HepG2 (cell line): ENCODE data around the gene TNFRSF1B. TPM values are rescaled to one million over a fixed set of nuclear protein-coding genes. Genes with fewer than 3 reads are reported as not detected.

ENCODE experiments used
- AGO2 ChIP-seq: fragments of 200-400 bp; formaldehyde crosslinking; optimal IDR thresholded peaks from 2 replicates; pipeline ENCODE3; 2017; ENCODE audit warnings: mild to moderate bottlenecking, low read depth, low read length, moderate library complexity
- CAMTA2 ChIP-seq: sonication (generic); formaldehyde crosslinking; IDR thresholded peaks from 2 replicates; pipeline ENCODE4 v1.4.0; 2020; ENCODE audit warnings: mild to moderate bottlenecking, missing genetic modification reagents, borderline replicate concordance
- DZIP1 ChIP-seq: sonication (generic); formaldehyde crosslinking; IDR thresholded peaks from 2 replicates; pipeline ENCODE4 v1.5.0; 2020; ENCODE audit warnings: mild to moderate bottlenecking, missing genetic modification reagents
- HDAC1 ChIP-seq: sonication (generic); formaldehyde crosslinking; IDR thresholded peaks from 2 replicates; pipeline ENCODE4 v1.5.1; 2020; ENCODE audit warnings: mild to moderate bottlenecking, missing genetic modification reagents
- ISL2 ChIP-seq: sonication (generic); formaldehyde crosslinking; IDR thresholded peaks from 2 replicates; pipeline ENCODE4 v1.5.0; 2020; ENCODE audit warnings: missing genetic modification reagents
- KDM4B ChIP-seq: sonication (generic); formaldehyde crosslinking; IDR thresholded peaks from 2 replicates; pipeline ENCODE4 v1.4.0; 2020; ENCODE audit warnings: missing genetic modification reagents
- MIXL1 ChIP-seq: IDR thresholded peaks from 2 replicates; pipeline ENCODE4 v1.6.1; 2016
- MLX ChIP-seq: IDR thresholded peaks from 2 replicates; pipeline ENCODE4 v1.6.1; 2016
- NR2F6 ChIP-seq, 2 experiments: IDR thresholded peaks; 2 replicates each; pipeline ENCODE4 v1.6.1; 2016; ENCODE audit warnings: antibody characterized with exemption in 1 of 2, mild to moderate bottlenecking in 1 of 2
- PAWR ChIP-seq: sonication (generic); formaldehyde crosslinking; IDR thresholded peaks from 2 replicates; pipeline ENCODE4 v1.4.0; 2020; ENCODE audit warnings: missing genetic modification reagents, mild to moderate bottlenecking, borderline replicate concordance
- PTBP1 ChIP-seq: fragments of 200-400 bp; formaldehyde crosslinking; IDR thresholded peaks from 2 replicates; pipeline ENCODE4 v1.6.1; 2018; ENCODE audit warnings: low read length, low read depth; ENCODE audit not compliant: poor library complexity, severe bottlenecking
- RARG ChIP-seq: sonication (generic); formaldehyde crosslinking; IDR thresholded peaks from 2 replicates; pipeline ENCODE4 v1.4.0; 2020; ENCODE audit warnings: low read depth, mild to moderate bottlenecking, missing genetic modification reagents
- SALL1 ChIP-seq: sonication (generic); formaldehyde crosslinking; IDR thresholded peaks from 2 replicates; pipeline ENCODE4 v1.8.0; 2022; ENCODE audit warnings: mild to moderate bottlenecking, missing genetic modification reagents
- SMAD1 ChIP-seq: sonication (generic); formaldehyde crosslinking; IDR thresholded peaks from 2 replicates; pipeline ENCODE4 v1.4.0; 2020; ENCODE audit warnings: missing genetic modification reagents, low read depth, mild to moderate bottlenecking, borderline replicate concordance
- SMAD3 ChIP-seq: sonication (generic); formaldehyde crosslinking; IDR thresholded peaks from 2 replicates; pipeline ENCODE4 v1.4.0; 2020; ENCODE audit warnings: missing genetic modification reagents
- SOX5 ChIP-seq: IDR thresholded peaks from 2 replicates; pipeline ENCODE4 v1.6.1; 2016; ENCODE audit warnings: borderline replicate concordance
- TBL1XR1 ChIP-seq: fragments of 150-350 bp; IDR thresholded peaks from 2 replicates; pipeline ENCODE4 v1.6.1; 2014; ENCODE audit warnings: borderline replicate concordance, low read length; ENCODE audit not compliant: partially characterized antibody
- TMF1 ChIP-seq: sonication (generic); formaldehyde crosslinking; IDR thresholded peaks from 2 replicates; pipeline ENCODE4 v1.8.1; 2022; ENCODE audit warnings: low read depth, missing genetic modification reagents
- WIZ ChIP-seq: sonication (generic); formaldehyde crosslinking; IDR thresholded peaks from 2 replicates; pipeline ENCODE4 v1.5.1; 2020; ENCODE audit warnings: mild to moderate bottlenecking, missing genetic modification reagents
- ZBTB38 ChIP-seq: sonication (generic); formaldehyde crosslinking; IDR thresholded peaks from 2 replicates; pipeline ENCODE4 v1.5.1; 2020; ENCODE audit warnings: mild to moderate bottlenecking, missing genetic modification reagents
- ZFP1 ChIP-seq: IDR thresholded peaks from 2 replicates; pipeline ENCODE4 v1.6.1; 2016
- ZNF574 ChIP-seq: sonication (generic); formaldehyde crosslinking; IDR thresholded peaks from 2 replicates; pipeline ENCODE4 v1.4.0; 2020; ENCODE audit warnings: missing genetic modification reagents
- ZNF576 ChIP-seq: sonication (generic); formaldehyde crosslinking; IDR thresholded peaks from 2 replicates; pipeline ENCODE4 v1.4.0; 2020; ENCODE audit warnings: mild to moderate bottlenecking, missing genetic modification reagents
- ZNF660 ChIP-seq: sonication (generic); formaldehyde crosslinking; IDR thresholded peaks from 2 replicates; pipeline ENCODE4 v1.5.1; 2020; ENCODE audit warnings: mild to moderate bottlenecking, low read depth, missing genetic modification reagents, borderline replicate concordance
- ZNF816 ChIP-seq: sonication (generic); formaldehyde crosslinking; IDR thresholded peaks from 2 replicates; pipeline ENCODE4 v1.8.0; 2022; ENCODE audit warnings: missing genetic modification reagents, mild to moderate bottlenecking, borderline replicate concordance
- polyA plus RNA-seq, 8 experiments: library from polyadenylated mRNA; depleted of rRNA in 3 of 8; stranded (reverse) in 7 of 8; unstranded in 1 of 8; fragments of >200 nt; fragmentation: Illumina TruSeq in 4 of 8; extraction: Trizol in 4 of 8; gene quantifications; 2 replicates each; pipeline versions ENCODE4 v1.2.1 to v1.2.3, GENCODE V29; 2011 to 2016; ENCODE audit warnings: low read depth in 4 of 8, missing spikeins in 1 of 8, mixed read lengths in 1 of 8; ENCODE audit not compliant: insufficient read depth in 1 of 8
- total RNA-seq, 5 experiments: library from RNA; depleted of rRNA; stranded (reverse); fragments of >200 nt; fragmentation: Illumina TruSeq; extraction: Trizol; gene quantifications; 2 replicates each; pipeline ENCODE4 v1.2.3, GENCODE V29; 2016; ENCODE audit warnings: low read depth in 1 of 5

Gene TNFRSF1B
- total and polyA plus RNA-seq, 2 of the 13 experiments (the other 11 are each of a cell fraction or from before 2014, with no cell fraction given), result 0.04 to 0.11 TPM

GRCh38 chr1:12208764-12209494 lies 42.1 kb downstream of the TNFRSF1B start (continued):
- TF ChIP-seq AGO2, result no peak
- TF ChIP-seq SOX5, result no peak
- TF ChIP-seq ZBTB38, result no peak
- no peak for TF ChIP-seq PAWR (CRISPR knock-in tag)
- TF ChIP-seq WIZ (CRISPR knock-in tag), result no peak
- TF ChIP-seq ZFP1 (CRISPR knock-in tag), result no peak
- no peak for TF ChIP-seq RARG (CRISPR knock-in tag)
- TF ChIP-seq ZNF574, result no peak
- TF ChIP-seq ZNF816 (CRISPR knock-in tag), result no peak
- TF ChIP-seq SALL1 (CRISPR knock-in tag), result 0 out of 2 replicates have a peak, but pooled peaks have one; percentile 17
- TF ChIP-seq ZNF660, result no peak
- TF ChIP-seq TMF1 (CRISPR knock-in tag), result no peak
- TF ChIP-seq MIXL1, result no peak
- TF ChIP-seq DZIP1 (CRISPR knock-in tag), result no peak
- no peak for TF ChIP-seq HDAC1 (CRISPR knock-in tag)
- no peak for TF ChIP-seq CAMTA2 (CRISPR knock-in tag)
- no peak for TF ChIP-seq NR2F6 (IDR thresholded peaks at IDR 0.05)
- peak; percentile 9; the same call in 1 of the 2 replicates for TF ChIP-seq NR2F6 (CRISPR knock-in tag; IDR thresholded peaks at IDR 0.05)
- 0 out of 2 replicates have a peak, but pooled peaks have one; percentile 19 for TF ChIP-seq SMAD3 (CRISPR knock-in tag)
- TF ChIP-seq KDM4B (CRISPR knock-in tag), result no peak
- TF ChIP-seq TBL1XR1, result no peak
- TF ChIP-seq PTBP1, result no peak
- no peak for TF ChIP-seq MLX (CRISPR knock-in tag)
- TF ChIP-seq ZNF576 (CRISPR knock-in tag), result no peak
- no peak for TF ChIP-seq SMAD1 (CRISPR knock-in tag)
- no peak for TF ChIP-seq ISL2 (CRISPR knock-in tag)
